NCI-H446 treated with DMSO at 0.1 percent for 48 hours (cell line): ENCODE results near the gene TNIK.

Source experiments
- DNase-seq: peaks from one replicate; lab custom pipeline; 2025; lab: John Stamatoyannopoulos, UW

The TNIK gene

GRCh38 chr3:171223396-171223795, 236.8 kb downstream of the TNIK start:
- DNase-seq: no peak

GRCh38 chr3:171222995-171223394, 237.2 kb downstream of the TNIK start:
- no peak for DNase-seq

DNA sequence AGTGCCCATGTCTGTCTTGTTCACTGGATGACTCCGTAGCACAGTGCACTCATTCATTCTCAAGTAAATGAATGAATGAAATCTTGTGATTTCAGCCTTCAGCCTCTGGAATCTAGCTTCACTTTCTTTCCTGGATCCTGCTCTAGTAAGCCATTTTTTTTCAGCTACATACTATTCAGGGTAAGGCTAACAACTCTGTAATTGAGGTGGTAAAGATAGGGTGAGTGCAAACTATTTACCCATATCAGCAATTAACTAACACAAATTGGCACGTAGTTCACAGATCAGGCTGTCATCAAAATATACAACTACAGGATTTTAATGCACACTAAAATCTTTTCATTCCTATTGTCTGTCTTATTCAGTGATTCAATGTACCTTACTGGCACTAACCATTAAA, 238.6 kb downstream of the TNIK start:
- no peak for DNase-seq

DNA sequence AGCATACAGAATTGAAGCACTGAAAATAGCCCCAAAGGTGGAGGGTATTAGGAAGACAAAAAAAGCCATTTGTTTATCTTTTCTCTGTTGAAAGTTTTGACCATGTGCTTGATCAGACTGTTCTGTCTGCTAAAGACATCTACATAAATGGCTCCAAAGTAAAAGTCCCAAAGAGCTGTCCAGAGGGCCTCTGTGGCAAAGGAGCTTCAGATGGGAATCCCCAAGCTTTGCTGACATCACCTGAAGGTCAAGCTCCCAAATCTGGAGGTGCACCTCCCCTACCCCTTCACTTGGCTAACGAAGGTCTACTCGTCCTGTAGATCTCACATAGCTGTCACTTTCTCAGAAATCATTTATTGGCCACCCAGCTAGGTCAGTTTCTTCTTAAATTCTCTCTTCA, 239.1 kb downstream of the TNIK start:
- no peak for DNase-seq

- no peak for DNase-seq
Observed at GRCh38 chr3:171219258-171219657, 240.9 kb downstream of the TNIK start.

DNA sequence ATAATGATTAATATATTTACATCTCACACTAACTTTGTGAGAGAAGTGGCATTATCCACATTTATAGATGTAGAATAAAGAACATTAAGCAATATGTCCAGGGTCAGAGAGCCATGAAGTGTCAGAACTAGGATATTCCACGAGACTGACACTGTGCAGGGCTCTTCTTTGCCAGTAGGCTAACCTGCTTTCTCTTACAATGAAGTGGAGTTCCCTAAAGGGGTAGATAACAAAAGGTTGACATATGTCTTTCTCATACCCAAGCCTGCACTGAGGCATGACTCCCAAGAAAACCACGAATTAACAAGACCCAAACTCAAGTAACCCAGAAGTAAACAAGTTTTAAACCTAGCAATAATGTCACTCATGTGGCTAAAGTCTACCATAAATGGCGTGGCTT, 242.1 kb downstream of the TNIK start:
- DNase-seq: no peak

DNA sequence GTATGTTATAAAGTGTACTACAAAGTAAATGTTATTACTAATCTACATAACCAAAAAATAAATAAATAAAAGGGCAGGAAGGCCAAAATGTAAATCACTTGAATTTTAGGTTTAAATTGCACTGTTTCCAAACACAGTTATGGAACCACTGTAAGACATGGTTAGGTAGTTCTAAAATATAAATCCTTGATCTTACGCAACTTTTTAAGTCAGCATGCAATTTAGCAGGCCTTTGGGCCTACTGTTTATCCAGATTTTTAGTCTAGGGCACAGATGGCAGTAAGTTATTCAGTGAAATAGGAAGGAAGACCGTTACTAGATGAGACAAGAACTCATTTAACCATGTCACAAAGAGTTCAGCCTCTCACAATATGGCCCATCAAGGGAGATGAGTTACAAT, 246.3 kb downstream of the TNIK start:
- no peak for DNase-seq

- no peak for DNase-seq
Observed at GRCh38 chr3:171213178-171213577, 247.0 kb downstream of the TNIK start.

DNA sequence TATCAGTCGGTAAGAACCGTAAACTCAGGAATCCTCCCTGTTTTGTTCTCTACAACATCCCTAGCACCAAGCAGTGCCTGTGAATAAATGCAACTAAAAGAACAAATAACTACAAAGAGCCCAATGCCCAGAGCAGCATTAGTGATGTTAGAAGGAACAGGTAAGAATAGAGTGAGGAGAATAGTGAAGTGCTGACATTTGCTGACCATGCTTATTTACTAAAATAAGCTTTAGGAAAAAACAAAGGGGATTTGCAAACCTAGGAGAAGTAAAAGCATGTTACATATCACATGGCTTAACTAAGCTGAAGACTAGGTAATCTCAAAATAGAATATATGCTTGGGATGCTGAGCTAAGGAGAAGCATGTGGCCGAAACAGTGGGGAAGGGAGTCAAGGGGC, 247.6 kb downstream of the TNIK start:
- DNase-seq: no peak

DNA sequence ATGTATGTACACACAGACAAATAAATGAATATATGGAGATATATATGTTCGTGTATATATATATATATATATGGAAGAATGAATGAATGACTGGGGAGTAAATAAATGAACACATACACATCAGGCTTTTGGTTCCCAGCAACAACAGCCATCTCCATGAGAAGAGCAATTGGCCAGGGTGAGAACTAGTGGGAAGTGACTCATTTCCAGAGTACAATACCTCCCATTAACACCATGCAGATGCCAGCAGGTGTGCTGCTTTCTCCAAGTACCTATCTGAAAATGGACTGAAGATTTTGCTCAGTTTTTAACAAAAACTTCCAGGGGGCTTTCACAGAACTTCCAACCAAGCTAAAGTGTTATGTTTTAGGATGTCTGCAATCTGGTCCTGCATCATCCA, 253.9 kb downstream of the TNIK start:
- DNase-seq: no peak

DNA sequence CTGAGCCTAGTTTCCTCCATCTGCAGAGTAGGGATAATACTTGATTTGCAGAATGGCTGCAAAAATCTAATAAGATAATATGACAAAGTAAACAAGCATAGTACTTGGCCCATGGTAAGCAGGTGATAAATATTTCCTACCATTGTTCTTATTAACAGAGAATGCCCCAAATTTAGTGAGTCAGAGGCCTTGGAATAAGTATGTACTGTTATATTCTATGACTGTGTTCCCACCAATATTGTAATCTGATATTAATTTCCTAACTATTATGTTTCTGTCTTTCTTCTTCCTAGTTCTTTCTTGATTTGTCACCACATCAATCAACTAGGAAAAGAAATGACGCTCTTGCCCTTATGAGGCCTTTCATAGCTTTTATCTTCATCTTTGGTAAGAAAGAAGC, 255.3 kb downstream of the TNIK start:
- DNase-seq: no peak

DNA sequence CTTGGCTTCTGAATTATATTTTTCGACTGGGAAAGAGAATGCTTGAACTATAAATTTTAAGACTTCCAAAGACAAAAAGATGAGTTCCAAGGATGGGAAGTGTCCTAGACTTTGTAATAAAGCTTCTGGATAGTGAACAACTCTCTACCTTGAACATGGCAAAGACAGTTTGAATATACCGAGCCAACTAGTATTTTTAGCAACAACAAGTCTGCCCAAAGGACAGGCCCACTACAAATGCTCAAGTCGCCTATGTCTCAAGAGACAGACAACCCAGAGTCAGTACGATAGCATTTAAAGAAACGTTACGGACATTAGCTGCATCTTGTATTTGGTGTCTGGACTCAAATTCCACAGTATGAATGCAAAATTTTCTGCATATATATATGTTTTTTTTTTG, 258.4 kb downstream of the TNIK start:
- DNase-seq: no peak

GRCh38 chr3:171200750-171201088, 259.5 kb downstream of the TNIK start:
- no peak for DNase-seq

- DNase-seq: no peak
Observed at GRCh38 chr3:171200052-171200749, 260.0 kb downstream of the TNIK start.

DNA sequence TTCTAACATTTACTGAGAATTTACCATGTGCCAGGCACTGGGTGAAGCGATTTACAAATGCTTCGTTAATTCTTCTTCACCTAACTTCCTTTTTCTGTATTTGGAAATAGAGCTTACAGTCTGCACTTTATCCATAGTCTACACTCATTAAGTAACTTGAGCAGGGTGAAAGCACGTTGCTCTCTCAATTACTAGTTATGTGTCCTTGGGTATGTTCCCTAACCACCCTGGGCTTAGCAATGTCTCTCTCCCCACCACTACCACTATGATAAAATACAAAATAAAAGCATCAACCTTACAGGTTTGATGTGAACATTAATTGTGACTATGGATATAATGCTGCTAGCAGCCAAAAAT, 260.8 kb downstream of the TNIK start:
- no peak for DNase-seq

DNA sequence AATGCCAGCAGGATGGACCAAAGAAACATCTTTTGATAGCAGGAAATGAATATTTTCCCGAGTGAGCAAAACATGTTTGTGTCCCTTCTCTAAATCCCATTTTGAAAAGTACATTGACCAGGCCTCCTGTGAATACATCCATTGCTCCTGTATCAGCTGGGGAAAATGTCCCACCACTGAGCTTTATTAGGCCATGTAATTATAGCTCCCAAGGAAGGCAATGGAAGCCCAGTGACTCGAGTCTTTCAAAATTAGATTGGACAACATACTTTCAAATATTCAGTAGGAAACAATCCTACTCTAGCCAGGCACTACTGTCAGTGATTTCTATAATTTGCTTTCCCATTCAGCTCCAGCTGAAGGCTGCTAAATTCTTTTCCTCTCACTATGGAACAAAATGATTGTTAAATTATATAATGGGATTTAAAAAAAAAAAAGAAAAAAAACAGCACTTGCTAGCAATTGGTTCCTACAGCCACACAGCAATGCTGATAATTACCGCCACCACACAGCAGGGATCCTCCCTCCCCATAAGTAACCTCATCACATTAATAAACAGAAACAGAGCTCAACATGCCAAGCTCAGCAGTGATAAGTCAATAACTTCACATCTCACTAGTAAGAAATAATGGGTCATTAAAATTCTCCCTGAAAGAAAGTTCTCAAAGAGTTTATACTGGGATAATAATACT, 261.3 kb downstream of the TNIK start:
- peak; percentile 53 for DNase-seq

DNA sequence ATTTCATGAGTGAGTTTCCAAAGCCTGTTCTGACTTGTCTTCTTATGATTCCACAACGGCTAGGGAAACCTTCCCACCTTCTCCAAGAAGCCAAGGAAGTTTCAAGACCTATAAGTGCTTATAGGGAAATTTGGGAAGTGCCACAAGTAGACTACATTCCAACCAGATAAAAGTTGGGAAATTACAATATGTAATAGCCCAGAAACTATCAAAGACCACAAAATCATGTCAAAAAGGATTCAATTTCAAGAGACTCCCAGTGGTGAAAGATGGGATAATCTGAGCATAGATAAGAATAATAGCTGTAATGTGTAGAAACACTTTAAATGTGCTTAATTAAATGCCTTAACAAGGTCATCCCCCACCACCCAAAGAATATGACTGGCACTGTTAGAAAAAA, 264.5 kb downstream of the TNIK start:
- no peak for DNase-seq

- no peak for DNase-seq
Observed at GRCh38 chr3:171194965-171195364, 265.2 kb downstream of the TNIK start.

DNA sequence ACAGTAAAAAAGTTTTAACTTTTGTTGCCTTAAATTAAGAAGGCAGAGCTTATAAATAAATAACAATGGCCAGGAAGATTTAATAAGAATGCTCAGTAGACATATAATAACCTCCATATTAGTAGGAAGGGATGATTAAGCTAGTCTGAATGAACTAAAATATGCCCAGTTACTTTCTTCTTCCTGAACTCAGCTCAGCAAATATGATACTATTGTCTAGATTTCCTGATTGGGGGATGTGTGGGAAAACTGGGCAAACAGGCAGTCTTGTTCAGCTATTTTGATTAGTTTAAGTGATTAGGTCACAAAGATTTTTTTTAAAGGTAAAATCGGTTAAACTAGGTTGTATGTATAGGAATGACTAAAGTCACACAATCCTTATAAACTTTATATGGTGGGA, 266.5 kb downstream of the TNIK start:
- no peak for DNase-seq

DNA sequence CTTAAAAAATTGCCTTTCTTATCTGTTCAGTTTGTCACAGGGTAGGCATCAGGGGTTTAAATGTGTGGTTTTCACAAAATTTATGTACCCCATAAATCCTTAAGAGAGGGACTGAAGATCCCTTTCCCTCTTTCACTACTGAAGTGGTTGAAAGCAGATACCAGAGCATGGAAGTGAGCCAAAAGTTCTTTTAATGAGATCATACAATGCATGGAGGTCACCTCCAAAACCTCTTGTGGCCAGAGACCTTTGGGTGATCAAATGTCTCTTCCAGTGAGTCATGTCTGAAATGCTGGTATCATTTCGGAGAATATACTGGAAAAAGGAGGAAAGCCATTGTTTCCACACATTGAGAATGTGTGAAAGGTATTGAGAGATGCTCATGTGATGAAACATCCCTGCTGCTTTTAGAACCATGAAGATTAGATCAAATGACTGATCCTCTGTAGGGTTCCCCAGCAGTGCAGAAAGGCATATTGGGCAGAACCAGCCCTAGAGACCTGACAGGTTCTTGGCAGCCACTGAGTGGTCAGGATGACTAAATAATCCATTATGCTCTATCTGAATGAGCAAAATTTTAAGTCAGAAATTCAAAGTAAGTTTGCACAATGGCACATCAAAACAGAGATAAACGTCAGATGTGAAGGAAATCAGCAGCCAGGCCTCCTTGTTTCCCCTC, 267.9 kb downstream of the TNIK start:
- peak; percentile 58 for DNase-seq

DNA sequence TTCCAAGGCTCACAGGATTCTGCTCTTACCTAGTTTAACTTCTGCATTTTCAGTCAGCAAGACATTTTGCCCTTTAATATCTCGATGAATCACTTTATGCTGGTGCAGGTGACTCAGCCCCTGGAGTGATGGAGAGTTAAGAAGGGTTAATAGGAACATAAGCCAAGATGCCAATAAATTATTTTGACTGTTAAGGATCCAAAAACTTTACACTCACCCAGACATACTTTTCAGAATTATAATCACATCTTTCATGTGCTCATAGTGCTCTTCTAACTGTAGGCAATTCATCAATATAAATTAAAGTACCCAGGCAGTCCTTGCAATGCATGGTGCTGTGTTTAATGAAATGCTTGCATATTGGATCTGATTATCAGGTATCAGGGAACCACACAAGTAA, 269.5 kb downstream of the TNIK start:
- DNase-seq: no peak

DNA sequence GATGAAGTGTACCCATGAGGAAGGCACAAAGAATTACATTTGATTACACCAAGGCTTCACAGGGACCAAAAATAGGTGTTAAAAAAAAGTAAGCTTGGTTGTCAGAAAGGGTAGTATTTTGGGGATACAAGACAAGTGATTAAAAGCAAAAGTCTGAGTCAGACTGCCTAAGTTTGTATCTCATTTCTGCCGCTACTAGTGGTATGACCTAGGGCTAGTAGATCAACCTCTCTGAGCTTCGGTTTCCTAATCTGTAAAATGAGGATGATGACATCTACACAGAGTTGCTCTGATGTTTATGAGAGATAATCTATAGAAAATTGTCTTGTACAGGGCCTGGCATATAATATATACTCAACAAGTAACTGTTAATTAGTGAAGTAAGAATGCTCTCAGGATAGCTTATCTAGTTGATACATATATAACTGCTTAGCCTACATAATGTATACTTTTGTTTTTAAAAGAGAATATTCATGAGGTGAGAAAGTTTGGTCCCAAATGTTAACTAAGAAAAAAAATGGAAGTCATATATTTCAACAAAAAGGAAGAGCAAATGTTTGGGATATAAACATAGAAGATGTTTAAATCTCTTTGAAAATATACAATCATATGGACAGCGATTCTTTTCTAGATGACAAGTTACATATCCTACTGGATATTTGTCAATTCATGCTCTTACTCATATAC, 270.7 kb downstream of the TNIK start:
- DNase-seq: no peak

- peak; percentile 59 for DNase-seq
Observed at GRCh38 chr3:171187706-171188290, 272.4 kb downstream of the TNIK start.
